Raji (cell line): ENCODE data around the gene SIAH1.

Source experiments
- POLR2A ChIP-seq: IDR thresholded peaks from 2 replicates; pipeline ENCODE4 v1.6.1; 2011; ENCODE audit warnings: low read depth, low read length, control low read depth; ENCODE audit not compliant: insufficient read depth

The SIAH1 gene, protein sequence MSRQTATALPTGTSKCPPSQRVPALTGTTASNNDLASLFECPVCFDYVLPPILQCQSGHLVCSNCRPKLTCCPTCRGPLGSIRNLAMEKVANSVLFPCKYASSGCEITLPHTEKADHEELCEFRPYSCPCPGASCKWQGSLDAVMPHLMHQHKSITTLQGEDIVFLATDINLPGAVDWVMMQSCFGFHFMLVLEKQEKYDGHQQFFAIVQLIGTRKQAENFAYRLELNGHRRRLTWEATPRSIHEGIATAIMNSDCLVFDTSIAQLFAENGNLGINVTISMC

DNA sequence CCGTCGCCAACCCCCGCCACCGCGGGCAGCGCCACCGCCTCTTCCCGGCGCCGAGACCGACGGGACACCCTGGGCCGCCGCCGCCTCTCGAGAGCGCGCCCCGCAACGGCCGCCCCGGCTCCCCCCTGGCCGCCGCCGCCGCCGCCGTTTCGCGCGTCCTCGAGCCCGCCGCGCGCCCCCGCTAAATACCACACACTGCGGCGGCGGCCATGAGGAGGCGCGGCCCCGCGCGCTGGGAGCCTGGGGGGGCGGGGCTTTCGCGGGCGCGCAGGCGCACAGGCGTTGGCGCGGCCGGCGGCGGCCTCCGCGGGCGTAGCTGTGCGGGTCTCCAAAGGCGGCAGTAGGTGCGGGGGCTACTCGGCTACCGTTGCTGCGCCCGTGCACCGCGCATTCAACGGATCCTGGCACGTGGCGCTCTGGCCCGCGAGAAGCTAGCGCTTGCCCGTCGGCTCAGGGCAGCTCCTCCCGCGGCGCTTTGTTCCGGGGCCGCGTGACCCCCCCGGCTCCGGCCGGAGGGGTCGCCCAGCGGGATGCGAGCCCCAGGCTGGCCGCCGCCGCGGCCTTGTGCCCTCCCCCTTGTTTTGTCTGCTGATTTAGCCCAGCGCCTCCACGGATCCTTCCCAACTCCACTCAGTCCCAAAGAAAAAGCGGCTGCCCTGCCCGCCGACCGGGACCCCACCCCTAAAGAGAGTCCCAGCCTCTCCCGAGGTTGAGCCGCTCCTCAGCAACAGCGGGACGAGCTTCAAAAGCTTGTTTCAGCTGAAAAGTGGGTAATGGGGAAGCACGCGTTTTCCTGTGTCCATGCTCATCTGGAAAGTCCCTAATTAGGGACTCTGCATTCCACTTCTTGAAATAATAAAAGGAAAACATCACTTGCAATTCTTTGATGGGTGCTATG, at the start of gene SIAH1:
Gene SIAH1 (minus strand): TSS at position 161 of the 898 bp plus-strand sequence. CDS start 22,985 bp downstream, outside the sequence.
- TF ChIP-seq POLR2A: peak; percentile 94

DNA sequence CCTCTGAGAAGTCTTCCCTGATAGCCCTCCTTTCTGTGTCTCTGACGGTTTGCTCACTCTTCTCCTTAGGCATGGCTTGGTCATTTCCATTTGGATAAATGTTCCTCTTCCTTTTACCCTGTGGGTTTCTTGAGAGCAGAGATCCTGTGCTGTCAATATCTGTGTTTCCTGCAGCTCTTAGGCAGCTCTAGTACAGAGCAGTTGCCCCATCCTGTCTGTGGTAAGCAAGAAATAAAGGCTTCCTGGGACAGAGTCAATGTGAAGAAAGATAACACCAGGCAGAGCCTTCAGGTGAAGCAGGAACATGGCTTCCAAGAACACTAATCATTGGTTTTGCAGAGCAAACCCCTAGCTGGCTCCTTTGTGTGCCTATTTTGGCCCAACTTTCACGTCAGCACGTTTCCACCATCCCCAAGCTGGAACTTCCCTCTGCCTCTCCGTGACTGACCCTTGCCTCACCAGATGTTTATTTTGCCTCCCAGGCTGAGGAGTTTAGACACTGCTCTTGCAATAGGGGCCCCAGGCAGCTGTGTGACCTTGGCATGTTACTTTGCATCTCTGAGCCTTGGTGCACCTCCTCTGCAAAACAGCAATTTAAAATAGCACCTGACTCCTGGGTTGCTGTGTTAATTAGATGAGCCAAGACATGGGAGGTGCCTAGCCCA, 49.6 kb upstream of the SIAH1 start:
- no peak for TF ChIP-seq POLR2A

GRCh38 chr16:48433850-48434530, 48.8 kb upstream of the SIAH1 start:
- TF ChIP-seq POLR2A: no peak

DNA sequence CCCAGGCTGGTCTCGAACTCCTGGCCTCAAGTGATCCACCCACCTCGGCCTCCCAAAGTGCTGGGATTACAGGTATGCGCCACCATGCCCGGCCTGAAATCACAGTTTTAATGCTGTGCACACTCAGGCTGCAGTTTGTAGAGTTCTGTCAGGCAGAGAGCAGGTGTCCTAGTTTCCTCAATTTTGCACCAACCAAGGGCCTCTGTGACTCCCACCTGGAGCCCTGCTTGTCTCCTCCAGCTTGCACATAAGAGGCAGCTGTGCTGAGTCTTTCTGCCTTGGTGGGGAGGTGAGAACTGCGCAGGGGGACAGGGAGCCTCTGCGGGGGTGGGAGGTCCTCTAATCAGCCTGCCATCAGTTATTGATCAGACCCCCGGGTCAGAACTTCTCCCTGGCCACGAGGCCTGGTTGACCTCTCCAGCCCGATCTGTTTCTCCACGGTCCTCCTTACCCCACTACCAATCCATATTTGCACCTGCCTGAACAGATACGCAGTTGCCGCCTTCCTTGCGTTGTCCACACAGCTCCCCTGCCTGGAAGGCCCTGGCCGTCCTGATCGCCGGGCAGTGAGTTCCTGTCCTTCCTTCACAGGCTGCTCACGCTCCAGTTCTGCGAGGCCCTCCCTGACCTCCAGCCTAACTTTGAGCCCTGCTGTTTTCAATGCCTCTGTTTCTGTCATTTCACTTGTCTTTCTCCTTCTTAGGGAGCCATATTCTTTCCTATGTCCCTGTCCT, 48.1 kb upstream of the SIAH1 start:
- TF ChIP-seq POLR2A: no peak

- peak; percentile 15; the same call in 1 of the 2 replicates for TF ChIP-seq POLR2A
Observed at GRCh38 chr16:48432136-48432535, 46.9 kb upstream of the SIAH1 start.

DNA sequence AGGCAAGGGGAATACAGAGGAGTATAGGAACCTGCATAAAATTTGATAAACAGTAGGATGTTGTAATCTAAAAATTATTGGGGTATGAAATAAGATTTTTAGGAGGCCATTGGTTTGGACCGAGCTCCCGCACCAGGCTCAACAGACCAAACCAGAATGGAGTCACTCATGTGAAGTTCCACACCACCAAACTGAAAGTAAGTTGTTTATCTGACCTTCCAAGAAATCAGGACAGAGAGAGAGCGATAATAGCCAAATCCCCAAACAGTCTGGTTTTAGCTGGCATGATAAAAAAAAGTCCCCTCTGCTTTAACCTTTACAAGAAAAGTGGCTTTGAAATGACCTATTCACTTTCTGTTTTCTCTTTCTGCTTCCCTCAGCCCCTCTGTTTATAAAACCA, 45.7 kb upstream of the SIAH1 start:
- no peak for TF ChIP-seq POLR2A

DNA sequence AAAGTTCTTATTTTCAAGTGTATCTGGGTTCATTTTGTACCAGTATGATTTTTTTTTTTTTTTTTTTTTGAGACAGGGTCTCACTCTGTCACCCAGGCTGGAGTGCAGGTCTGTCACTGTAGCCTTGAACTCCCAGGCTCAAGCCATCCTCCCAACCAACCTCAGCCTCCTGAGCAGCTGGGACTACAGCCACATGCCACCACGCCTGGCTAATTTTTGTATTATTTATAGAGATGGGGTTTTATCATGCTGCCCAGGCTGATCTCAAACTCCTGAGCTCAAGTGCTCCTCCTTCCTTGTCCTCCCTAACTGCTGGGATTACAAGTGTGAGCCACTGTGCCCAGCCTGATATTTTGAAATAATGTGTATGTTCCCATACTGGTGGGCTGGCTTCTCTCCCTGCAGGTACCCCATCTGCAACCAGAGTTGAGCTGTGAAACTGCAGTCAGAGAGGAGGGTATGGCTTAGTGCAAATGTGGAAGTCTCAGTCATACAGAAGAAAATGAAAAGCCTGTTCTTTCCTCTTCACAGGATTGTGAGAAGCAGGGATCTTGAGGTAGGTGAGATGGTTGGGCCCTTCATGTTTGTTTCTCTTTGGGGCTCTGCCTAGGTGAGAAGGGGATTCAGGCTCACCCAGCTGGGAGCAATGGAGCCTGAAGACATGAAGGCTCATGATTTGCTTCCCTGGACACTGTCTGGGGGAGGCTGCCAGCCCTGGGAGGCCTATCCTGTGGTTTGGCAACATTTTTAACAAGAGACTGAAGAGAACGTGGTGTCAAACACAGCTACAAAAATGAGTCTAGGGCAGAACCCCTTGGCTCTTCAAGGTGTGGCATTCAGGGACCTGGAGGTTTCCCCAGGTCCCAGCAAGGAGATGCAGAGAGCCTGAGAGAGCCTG, 41.3 kb upstream of the SIAH1 start:
- TF ChIP-seq POLR2A: no peak

- TF ChIP-seq POLR2A: no peak
Observed at GRCh38 chr16:48422537-48422936, 37.3 kb upstream of the SIAH1 start.

GRCh38 chr16:48421741-48422140, 36.5 kb upstream of the SIAH1 start:
- no peak for TF ChIP-seq POLR2A

DNA sequence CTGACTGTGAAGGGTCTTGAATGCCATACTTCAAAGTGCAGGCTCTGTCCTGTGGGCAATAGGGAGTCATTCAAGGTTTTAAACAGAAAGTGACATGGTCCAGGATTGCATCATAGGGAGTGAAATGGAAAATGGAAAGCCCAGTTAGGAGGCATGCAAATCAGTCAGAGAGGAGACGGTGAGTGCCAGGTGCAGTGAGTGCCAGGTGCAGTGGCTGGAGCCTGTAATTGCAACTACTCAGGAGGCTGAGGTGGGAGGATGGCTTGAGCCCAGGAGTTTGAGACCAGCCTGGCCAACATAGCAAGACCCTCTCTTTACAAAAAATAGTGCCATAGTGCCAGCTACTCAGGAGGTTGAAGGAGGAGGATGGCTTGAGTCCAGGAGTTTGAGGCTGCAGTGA, 35.2 kb upstream of the SIAH1 start:
- no peak for TF ChIP-seq POLR2A

DNA sequence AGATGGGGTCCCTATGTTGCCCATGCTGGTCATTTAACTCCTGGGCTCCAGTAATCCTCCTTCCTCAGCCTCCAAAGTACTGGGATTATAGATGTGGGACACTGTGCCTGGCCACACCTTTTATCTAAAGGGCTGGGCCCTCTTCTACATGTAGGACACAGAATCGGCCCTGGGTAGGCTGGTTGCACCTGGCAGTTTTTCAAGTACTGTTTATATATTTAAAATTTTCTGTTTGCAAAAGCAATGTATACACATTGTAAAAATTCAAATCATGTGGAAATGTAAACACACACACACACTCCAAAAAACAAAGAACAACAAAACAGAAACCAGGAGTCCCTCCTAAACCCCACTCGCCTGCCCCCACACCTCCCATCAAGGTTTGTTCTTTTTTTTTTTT, 28.1 kb upstream of the SIAH1 start:
- no peak for TF ChIP-seq POLR2A

DNA sequence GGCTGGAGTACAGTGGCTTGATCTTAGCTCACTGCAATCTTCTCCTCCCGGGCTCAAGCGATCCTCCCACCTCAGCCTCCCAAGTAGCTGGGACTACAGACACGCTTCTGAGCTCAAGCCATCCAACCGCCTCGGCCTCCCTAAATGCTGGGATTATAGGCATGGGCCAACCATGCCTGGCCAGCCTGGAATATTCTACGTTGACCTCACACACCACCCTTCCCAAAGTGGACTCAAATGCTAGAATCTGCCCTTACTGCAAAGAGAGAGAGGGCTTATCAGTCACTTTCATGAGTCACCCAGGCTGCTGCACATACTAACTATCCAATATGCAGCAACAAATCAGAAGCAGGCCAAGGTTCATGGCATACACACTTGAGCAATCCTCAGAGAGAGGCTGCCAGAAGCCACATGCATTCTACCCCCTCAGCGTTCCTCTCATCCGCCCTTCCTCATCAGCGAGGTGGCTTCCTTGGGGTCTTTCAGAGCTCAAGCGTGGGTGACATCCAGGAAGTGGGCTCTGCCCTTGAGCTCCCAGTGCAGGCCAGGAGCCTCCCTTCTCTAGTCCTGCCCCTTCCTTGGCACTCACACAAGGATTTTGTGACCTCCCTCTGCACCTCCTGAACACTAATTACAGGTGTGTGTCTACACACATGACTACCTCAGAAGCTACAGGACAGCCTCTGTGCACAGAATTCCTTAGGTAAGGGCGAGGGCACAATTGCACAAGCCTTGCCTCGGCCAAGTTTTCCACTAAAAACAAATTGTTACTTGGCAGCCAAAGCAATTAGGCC, 24.8 kb upstream of the SIAH1 start:
- no peak for TF ChIP-seq POLR2A

DNA sequence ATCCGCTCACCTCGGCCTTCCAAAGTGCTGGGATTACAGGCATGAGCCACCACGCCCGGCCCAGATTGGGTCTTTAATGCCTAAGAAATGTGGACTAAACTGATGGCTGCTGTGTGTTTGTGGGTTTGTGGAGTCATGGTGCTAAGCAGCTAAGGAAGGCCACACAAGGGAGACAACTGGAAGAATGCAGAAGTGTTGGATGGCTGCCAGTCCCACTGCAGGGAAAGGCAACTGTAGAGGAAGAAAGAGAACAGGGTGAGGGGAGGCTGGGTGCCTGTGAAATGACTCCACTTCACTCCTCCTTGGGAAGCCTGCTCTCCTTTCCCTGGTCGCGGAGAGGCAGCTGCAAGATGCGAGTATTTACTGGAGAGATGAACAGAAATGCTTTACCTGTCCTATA, 23.5 kb upstream of the SIAH1 start:
- TF ChIP-seq POLR2A: no peak
